HEK293 (cell line): ENCODE results near the gene BTNL9.

Experiments used
- BCL11A ChIP-seq: fragments of 450-650 bp; formaldehyde crosslinking; IDR thresholded peaks from 2 replicates; pipeline ENCODE4 v1.5.1; 2016; ENCODE audit warnings: low read depth, missing biosample characterization, missing genetic modification characterization
- GLIS1 ChIP-seq: fragments of 450-650 bp; formaldehyde crosslinking; IDR thresholded peaks from 2 replicates; pipeline ENCODE4 v1.5.1; 2016; ENCODE audit warnings: missing biosample characterization, missing genetic modification characterization
- KLF10 ChIP-seq: fragments of 450-650 bp; IDR thresholded peaks from 2 replicates; pipeline ENCODE4 v1.5.1; 2018; ENCODE audit warnings: missing biosample characterization, mild to moderate bottlenecking, missing genetic modification characterization
- KLF9 ChIP-seq: fragments of 450-650 bp; formaldehyde crosslinking; IDR thresholded peaks from 2 replicates; pipeline ENCODE4 v1.5.1; 2016; ENCODE audit warnings: missing biosample characterization, missing genetic modification characterization, low read depth
- MYNN ChIP-seq: fragments of 450-650 bp; formaldehyde crosslinking; IDR thresholded peaks from 2 replicates; pipeline ENCODE4 v1.5.1; 2016; ENCODE audit warnings: missing biosample characterization, missing genetic modification characterization, borderline replicate concordance
- OSR2 ChIP-seq: fragments of 450-650 bp; formaldehyde crosslinking; IDR thresholded peaks from 2 replicates; pipeline ENCODE4 v1.5.1; 2016; ENCODE audit warnings: missing biosample characterization, missing genetic modification characterization
- SCRT1 ChIP-seq: fragments of 450-650 bp; formaldehyde crosslinking; IDR thresholded peaks from 2 replicates; pipeline ENCODE4 v1.5.1; 2016; ENCODE audit warnings: missing biosample characterization, missing genetic modification characterization, borderline replicate concordance
- SP2 ChIP-seq: fragments of 450-650 bp; formaldehyde crosslinking; IDR thresholded peaks from 2 replicates; pipeline ENCODE4 v1.5.1; 2016; ENCODE audit warnings: missing biosample characterization, missing genetic modification characterization
- ZBTB48 ChIP-seq: fragments of 450-650 bp; formaldehyde crosslinking; IDR thresholded peaks from 2 replicates; pipeline ENCODE4 v1.5.1; 2016; ENCODE audit warnings: missing biosample characterization, missing genetic modification characterization
- ZBTB7A ChIP-seq: fragments of 450-650 bp; formaldehyde crosslinking; IDR thresholded peaks from 2 replicates; pipeline ENCODE4 v1.5.1; 2016; ENCODE audit warnings: low read depth, missing biosample characterization, missing genetic modification characterization
- ZFHX2 ChIP-seq: fragments of 450-650 bp; formaldehyde crosslinking; conservative IDR thresholded peaks from 2 replicates; pipeline ENCODE4 v1.5.1; 2016; ENCODE audit warnings: missing biosample characterization, missing genetic modification characterization
- ZFP3 ChIP-seq: fragments of 450-650 bp; formaldehyde crosslinking; IDR thresholded peaks from 2 replicates; pipeline ENCODE4 v1.5.1; 2016; ENCODE audit warnings: low read depth, missing biosample characterization, missing genetic modification characterization
- ZFP69B ChIP-seq: fragments of 450-650 bp; formaldehyde crosslinking; IDR thresholded peaks from 2 replicates; pipeline ENCODE4 v1.5.1; 2016; ENCODE audit warnings: missing biosample characterization, missing genetic modification characterization
- ZNF10 ChIP-seq: fragments of 450-650 bp; formaldehyde crosslinking; IDR thresholded peaks from 2 replicates; pipeline ENCODE4 v1.5.1; 2017; ENCODE audit warnings: missing biosample characterization, missing genetic modification characterization
- ZNF2 ChIP-seq: fragments of 450-650 bp; formaldehyde crosslinking; IDR thresholded peaks from 2 replicates; pipeline ENCODE4 v1.5.1; 2016; ENCODE audit warnings: missing biosample characterization, missing genetic modification characterization
- ZNF221 ChIP-seq: fragments of 450-650 bp; formaldehyde crosslinking; IDR thresholded peaks from 2 replicates; pipeline ENCODE4 v1.5.1; 2017; ENCODE audit warnings: missing biosample characterization, missing genetic modification characterization, borderline replicate concordance
- ZNF324 ChIP-seq: fragments of 450-650 bp; formaldehyde crosslinking; IDR thresholded peaks from 2 replicates; pipeline ENCODE4 v1.5.1; 2016; ENCODE audit warnings: missing biosample characterization, missing genetic modification characterization
- ZNF354C ChIP-seq: fragments of 450-650 bp; formaldehyde crosslinking; IDR thresholded peaks from 2 replicates; pipeline ENCODE4 v1.5.1; 2016; ENCODE audit warnings: missing biosample characterization, missing genetic modification characterization, low read depth, borderline replicate concordance
- ZNF362 ChIP-seq: fragments of 450-650 bp; formaldehyde crosslinking; IDR thresholded peaks from 2 replicates; pipeline ENCODE4 v1.5.1; 2016; ENCODE audit warnings: missing biosample characterization, missing genetic modification characterization
- ZNF37A ChIP-seq: fragments of 450-650 bp; IDR thresholded peaks from 2 replicates; pipeline ENCODE4 v1.5.1; 2018; ENCODE audit warnings: missing biosample characterization, missing genetic modification characterization
- ZNF501 ChIP-seq: fragments of 450-650 bp; formaldehyde crosslinking; IDR thresholded peaks from 2 replicates; pipeline ENCODE4 v1.5.1; 2016; ENCODE audit warnings: missing biosample characterization, missing genetic modification characterization
- ZNF510 ChIP-seq: fragments of 450-650 bp; formaldehyde crosslinking; IDR thresholded peaks from 2 replicates; pipeline ENCODE4 v1.5.1; 2018; ENCODE audit warnings: mild to moderate bottlenecking, missing genetic modification characterization, missing biosample characterization; ENCODE audit not compliant: insufficient replicate concordance
- ZNF530 ChIP-seq: fragments of 450-650 bp; formaldehyde crosslinking; IDR thresholded peaks from 2 replicates; pipeline ENCODE4 v1.5.1; 2016; ENCODE audit warnings: low read depth, missing biosample characterization, missing genetic modification characterization
- ZNF561 ChIP-seq: fragments of 450-650 bp; IDR thresholded peaks from 2 replicates; pipeline ENCODE4 v1.5.1; 2018; ENCODE audit warnings: missing biosample characterization, missing genetic modification characterization, borderline replicate concordance
- ZNF76 ChIP-seq: fragments of 450-650 bp; formaldehyde crosslinking; IDR thresholded peaks from 2 replicates; pipeline ENCODE4; 2016; ENCODE audit warnings: low read depth, missing biosample characterization, missing genetic modification characterization, borderline replicate concordance
- ZNF791 ChIP-seq: fragments of 450-650 bp; formaldehyde crosslinking; IDR thresholded peaks from 2 replicates; pipeline ENCODE4 v1.5.1; 2016; ENCODE audit warnings: missing biosample characterization, missing genetic modification characterization
- TF ChIP-seq, protein P1 (sequence below): fragments of 450-650 bp; formaldehyde crosslinking; IDR thresholded peaks from 2 replicates; pipeline ENCODE4 v1.5.1; 2016; ENCODE audit warnings: missing biosample characterization, missing genetic modification characterization
- TF ChIP-seq, protein P2 (sequence below): fragments of 450-650 bp; formaldehyde crosslinking; IDR thresholded peaks from 2 replicates; pipeline ENCODE4 v1.5.0; 2017; ENCODE audit warnings: missing biosample characterization, missing genetic modification characterization, borderline replicate concordance
- TF ChIP-seq, protein P3 (sequence below): fragments of 450-650 bp; formaldehyde crosslinking; IDR thresholded peaks from 2 replicates; pipeline ENCODE4 v1.5.1; 2016; ENCODE audit warnings: missing biosample characterization, missing genetic modification characterization

Gene BTNL9

DNA sequence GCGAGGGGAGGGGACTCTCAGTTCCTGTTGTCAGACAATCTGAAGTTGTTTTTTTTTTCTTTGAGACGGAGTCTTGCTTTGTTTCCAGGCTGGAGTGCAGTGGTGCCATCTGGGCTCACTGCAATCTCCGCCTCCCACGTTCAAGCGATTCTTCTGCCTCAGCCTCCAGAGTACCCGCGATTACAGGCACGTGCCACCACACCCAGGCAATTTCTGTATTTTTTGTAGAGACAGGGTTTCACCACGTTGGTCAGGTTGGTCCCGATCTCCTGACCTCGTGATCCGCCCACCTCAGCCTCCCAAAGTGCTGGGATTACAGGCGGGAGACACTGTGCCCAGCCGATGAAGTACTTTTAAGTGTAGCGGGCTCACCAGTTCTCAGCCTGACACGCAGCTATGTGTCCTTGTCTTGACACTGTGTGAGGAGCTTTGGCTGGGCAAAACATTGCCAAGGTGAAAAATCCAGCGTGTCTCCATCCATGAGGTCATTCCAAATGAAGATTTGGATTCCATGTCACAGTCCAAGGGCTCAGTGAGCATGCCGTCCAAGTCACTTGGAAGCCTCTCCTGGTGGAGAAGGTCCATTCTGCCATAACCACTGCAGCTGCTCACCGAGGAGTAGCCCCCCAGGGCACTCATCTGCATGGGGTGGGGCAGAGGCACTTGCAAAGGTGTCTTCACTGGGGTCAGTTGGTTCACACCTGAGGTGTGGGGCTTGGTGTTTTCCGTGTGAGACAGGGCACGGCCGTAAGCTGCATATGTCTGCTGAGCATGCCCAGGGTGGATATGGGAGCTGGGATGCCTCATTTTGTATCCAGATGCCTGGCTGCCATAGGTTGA is 58.9 kb downstream of the BTNL9 start (continued):
- TF ChIP-seq ZNF561 (tag by site-specific recombination) (no peak), SP2 (peak; percentile 47), ZNF362 (tag by site-specific recombination) (peak; percentile 91), ZNF76 (tag by site-specific recombination) (no peak), KLF10 (tag by site-specific recombination) (no peak), MYNN (tag by site-specific recombination) (peak; percentile 56; the same call in 1 of the 2 replicates), ZNF791 (no peak), ZNF530 (no peak), OSR2 (tag by site-specific recombination) (no peak), BCL11A (tag by site-specific recombination) (peak; percentile 79; the same call in 1 of the 2 replicates), ZNF501 (tag by site-specific recombination) (0 out of 2 replicates have a peak, but pooled peaks have one; percentile 53), ZNF2 (tag by site-specific recombination) (no peak), ZNF354C (tag by site-specific recombination) (no peak), ZFP3 (no peak), GLIS1 (tag by site-specific recombination) (peak; percentile 68), ZNF510 (tag by site-specific recombination) (no peak), SCRT1 (no peak), ZNF37A (no peak), ZBTB48 (tag by site-specific recombination) (no peak), ZNF221 (tag by site-specific recombination) (no peak), KLF9 (tag by site-specific recombination) (peak; percentile 42; the same call in 1 of the 2 replicates), ZBTB7A (no peak), ZNF324 (tag by site-specific recombination) (no peak), ZNF10 (no peak), ZFP69B (tag by site-specific recombination) (peak; percentile 36; the same call in 1 of the 2 replicates), ZFHX2 (tag by site-specific recombination) (peak; percentile 84)
- TF ChIP-seq, protein P1, sequence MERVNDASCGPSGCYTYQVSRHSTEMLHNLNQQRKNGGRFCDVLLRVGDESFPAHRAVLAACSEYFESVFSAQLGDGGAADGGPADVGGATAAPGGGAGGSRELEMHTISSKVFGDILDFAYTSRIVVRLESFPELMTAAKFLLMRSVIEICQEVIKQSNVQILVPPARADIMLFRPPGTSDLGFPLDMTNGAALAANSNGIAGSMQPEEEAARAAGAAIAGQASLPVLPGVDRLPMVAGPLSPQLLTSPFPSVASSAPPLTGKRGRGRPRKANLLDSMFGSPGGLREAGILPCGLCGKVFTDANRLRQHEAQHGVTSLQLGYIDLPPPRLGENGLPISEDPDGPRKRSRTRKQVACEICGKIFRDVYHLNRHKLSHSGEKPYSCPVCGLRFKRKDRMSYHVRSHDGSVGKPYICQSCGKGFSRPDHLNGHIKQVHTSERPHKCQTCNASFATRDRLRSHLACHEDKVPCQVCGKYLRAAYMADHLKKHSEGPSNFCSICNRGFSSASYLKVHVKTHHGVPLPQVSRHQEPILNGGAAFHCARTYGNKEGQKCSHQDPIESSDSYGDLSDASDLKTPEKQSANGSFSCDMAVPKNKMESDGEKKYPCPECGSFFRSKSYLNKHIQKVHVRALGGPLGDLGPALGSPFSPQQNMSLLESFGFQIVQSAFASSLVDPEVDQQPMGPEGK (tag by site-specific recombination): peak; percentile 48
- TF ChIP-seq, protein P2, sequence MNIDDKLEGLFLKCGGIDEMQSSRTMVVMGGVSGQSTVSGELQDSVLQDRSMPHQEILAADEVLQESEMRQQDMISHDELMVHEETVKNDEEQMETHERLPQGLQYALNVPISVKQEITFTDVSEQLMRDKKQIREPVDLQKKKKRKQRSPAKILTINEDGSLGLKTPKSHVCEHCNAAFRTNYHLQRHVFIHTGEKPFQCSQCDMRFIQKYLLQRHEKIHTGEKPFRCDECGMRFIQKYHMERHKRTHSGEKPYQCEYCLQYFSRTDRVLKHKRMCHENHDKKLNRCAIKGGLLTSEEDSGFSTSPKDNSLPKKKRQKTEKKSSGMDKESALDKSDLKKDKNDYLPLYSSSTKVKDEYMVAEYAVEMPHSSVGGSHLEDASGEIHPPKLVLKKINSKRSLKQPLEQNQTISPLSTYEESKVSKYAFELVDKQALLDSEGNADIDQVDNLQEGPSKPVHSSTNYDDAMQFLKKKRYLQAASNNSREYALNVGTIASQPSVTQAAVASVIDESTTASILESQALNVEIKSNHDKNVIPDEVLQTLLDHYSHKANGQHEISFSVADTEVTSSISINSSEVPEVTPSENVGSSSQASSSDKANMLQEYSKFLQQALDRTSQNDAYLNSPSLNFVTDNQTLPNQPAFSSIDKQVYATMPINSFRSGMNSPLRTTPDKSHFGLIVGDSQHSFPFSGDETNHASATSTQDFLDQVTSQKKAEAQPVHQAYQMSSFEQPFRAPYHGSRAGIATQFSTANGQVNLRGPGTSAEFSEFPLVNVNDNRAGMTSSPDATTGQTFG: no peak
- TF ChIP-seq, protein P3, sequence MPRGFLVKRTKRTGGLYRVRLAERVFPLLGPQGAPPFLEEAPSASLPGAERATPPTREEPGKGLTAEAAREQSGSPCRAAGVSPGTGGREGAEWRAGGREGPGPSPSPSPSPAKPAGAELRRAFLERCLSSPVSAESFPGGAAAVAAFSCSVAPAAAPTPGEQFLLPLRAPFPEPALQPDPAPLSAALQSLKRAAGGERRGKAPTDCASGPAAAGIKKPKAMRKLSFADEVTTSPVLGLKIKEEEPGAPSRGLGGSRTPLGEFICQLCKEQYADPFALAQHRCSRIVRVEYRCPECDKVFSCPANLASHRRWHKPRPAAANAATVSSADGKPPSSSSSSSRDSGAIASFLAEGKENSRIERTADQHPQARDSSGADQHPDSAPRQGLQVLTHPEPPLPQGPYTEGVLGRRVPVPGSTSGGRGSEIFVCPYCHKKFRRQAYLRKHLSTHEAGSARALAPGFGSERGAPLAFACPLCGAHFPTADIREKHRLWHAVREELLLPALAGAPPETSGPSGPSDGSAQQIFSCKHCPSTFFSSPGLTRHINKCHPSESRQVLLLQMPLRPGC (tag by site-specific recombination): 0 out of 2 replicates have a peak, but pooled peaks have one; percentile 30
